NT2/D1 (cell line): ENCODE measurements around the gene C2orf80.
"Not testable (repeated sequence)": the region's sequence is repeated elsewhere in the genome, so short reads cannot be mapped to it uniquely, and the experiment has no call there.

Experiments
- DNase-seq: peaks from one replicate; pipeline ENCODE4 v3.0.0-alpha.2; 2011; ENCODE audit warnings: low read depth, low spot score
- H3K27me3 ChIP-seq: 2 replicates; pipeline ENCODE4 v1.6.0; 2011; ENCODE audit warnings: mild to moderate bottlenecking; ENCODE audit not compliant: insufficient read length, insufficient read depth
- H3K36me3 ChIP-seq: 2 replicates; pipeline ENCODE4 v1.6.1; 2011; ENCODE audit warnings: mild to moderate bottlenecking, low read length, mixed read lengths; ENCODE audit not compliant: insufficient read depth, insufficient read length
- H3K4me1 ChIP-seq: 2 replicates; pipeline ENCODE4 v1.5.1; 2011; ENCODE audit not compliant: insufficient read depth, insufficient read length
- H3K4me3 ChIP-seq: 2 replicates; pipeline ENCODE4 v1.5.1; 2011; ENCODE audit warnings: low read depth; ENCODE audit not compliant: insufficient read length
- H3K9ac ChIP-seq: 2 replicates; pipeline ENCODE4 v1.6.0; 2011; ENCODE audit warnings: low read depth; ENCODE audit not compliant: insufficient read length
- H3K9me3 ChIP-seq: 2 replicates; pipeline ENCODE4 v1.5.1; 2011; ENCODE audit warnings: mild to moderate bottlenecking, low read length; ENCODE audit not compliant: insufficient read depth
- SUZ12 ChIP-seq: IDR thresholded peaks from 2 replicates; pipeline ENCODE4 v1.6.1; 2011; ENCODE audit not compliant: insufficient read length, insufficient read depth; ENCODE audit errors: extremely low read depth
- YY1 ChIP-seq: IDR thresholded peaks from 2 replicates; pipeline ENCODE4 v1.6.1; 2011; ENCODE audit not compliant: insufficient read length, insufficient read depth
- ZNF274 ChIP-seq: IDR thresholded peaks from 2 replicates; pipeline ENCODE4 v1.6.1; 2011; ENCODE audit warnings: mild to moderate bottlenecking, low read depth, low read length

C2orf80 gene

DNA sequence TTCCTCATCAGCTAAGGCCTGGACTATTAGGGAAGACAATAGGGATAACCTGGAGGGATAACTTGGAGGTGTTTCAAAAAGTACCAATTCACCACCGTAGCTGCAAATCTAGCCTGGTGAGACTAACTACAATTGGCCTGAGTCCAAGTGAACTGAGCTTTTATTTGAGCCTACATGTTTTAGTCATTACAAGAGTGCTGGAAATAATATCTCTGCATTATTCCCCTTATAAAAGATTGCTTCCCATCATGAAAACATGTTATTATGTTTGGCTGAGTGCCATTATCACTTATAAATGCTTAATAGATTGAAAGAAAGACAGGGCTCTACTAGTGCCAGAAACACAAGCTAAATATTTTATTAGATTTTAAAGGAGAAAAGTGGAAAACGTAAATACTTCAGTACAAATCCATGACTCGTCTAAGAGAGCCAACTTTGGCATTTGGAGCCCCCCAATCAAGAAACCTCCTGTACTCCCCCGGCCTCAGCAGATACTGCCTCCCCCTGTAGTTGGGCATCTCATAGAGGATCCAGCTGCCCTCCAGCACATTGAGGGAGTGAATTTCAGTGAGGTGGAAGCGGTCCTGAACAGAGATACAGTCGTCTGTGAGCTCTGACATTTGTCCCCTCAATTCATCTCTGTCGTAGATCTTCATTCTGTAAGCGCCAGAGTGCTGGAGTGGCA is 47.4 kb downstream of the C2orf80 start:
- DNase-seq, result no peak
- Histone ChIP-seq H3K27me3 (no peaks in the 10 kb centered on the region), H3K4me3 (no peak overlapping the region), H3K9me3 (no peaks in the 10 kb centered on the region; the same call in 1 of the 2 replicates), H3K4me1 (no peaks in the 10 kb centered on the region), H3K36me3 (no peaks in the 10 kb centered on the region), H3K9ac (no peak overlapping the region)
- TF ChIP-seq YY1 (no peak), SUZ12 (no peak), ZNF274 (no peak)

GRCh38 chr2:208139447-208139846 is 50.4 kb downstream of the C2orf80 start:
- no peak for TF ChIP-seq ZNF274
- no peak for TF ChIP-seq SUZ12
- no peak for TF ChIP-seq YY1
- H3K4me1 ChIP-seq, result peaks cover 3% of the 10 kb centered on the region
- H3K9me3 ChIP-seq, result no peaks in the 10 kb centered on the region; the same call in 1 of the 2 replicates
- H3K9ac ChIP-seq, result no peak overlapping the region
- H3K36me3 ChIP-seq, result no peaks in the 10 kb centered on the region
- no peaks in the 10 kb centered on the region for H3K27me3 ChIP-seq
- H3K4me3 ChIP-seq, result no peak overlapping the region
- no peak for DNase-seq

- not testable (repeated sequence) for H3K9me3 ChIP-seq, H3K36me3 ChIP-seq, H3K27me3 ChIP-seq, H3K4me3 ChIP-seq, H3K9ac ChIP-seq, DNase-seq, H3K4me1 ChIP-seq
Observed at GRCh38 chr2:208138334-208138733, 51.5 kb downstream of the C2orf80 start.

GRCh38 chr2:208136716-208137094 is 53.1 kb downstream of the C2orf80 start:
- peaks cover 3% of the 10 kb centered on the region for H3K4me1 ChIP-seq
- no peak overlapping the region for H3K4me3 ChIP-seq
- H3K9ac ChIP-seq, result no peak overlapping the region
- TF ChIP-seq ZNF274 (no peak), SUZ12 (no peak)
- no peaks in the 10 kb centered on the region for H3K27me3 ChIP-seq
- DNase-seq, result peak; percentile 27
- H3K36me3 ChIP-seq, result no peaks in the 10 kb centered on the region
- H3K9me3 ChIP-seq, result no peaks in the 10 kb centered on the region; the same call in 1 of the 2 replicates

- H3K36me3 ChIP-seq, result no peaks in the 10 kb centered on the region
- H3K9ac ChIP-seq, result no peak overlapping the region
- no peak for DNase-seq
- H3K4me1 ChIP-seq, result peaks cover 3% of the 10 kb centered on the region
- TF ChIP-seq YY1, result no peak
- no peak for TF ChIP-seq SUZ12
- TF ChIP-seq ZNF274, result no peak
- H3K9me3 ChIP-seq, result no peaks in the 10 kb centered on the region; the same call in 1 of the 2 replicates
- no peaks in the 10 kb centered on the region for H3K27me3 ChIP-seq
- H3K4me3 ChIP-seq, result no peak overlapping the region
Observed at GRCh38 chr2:208135794-208136715, 53.8 kb downstream of the C2orf80 start.

DNA sequence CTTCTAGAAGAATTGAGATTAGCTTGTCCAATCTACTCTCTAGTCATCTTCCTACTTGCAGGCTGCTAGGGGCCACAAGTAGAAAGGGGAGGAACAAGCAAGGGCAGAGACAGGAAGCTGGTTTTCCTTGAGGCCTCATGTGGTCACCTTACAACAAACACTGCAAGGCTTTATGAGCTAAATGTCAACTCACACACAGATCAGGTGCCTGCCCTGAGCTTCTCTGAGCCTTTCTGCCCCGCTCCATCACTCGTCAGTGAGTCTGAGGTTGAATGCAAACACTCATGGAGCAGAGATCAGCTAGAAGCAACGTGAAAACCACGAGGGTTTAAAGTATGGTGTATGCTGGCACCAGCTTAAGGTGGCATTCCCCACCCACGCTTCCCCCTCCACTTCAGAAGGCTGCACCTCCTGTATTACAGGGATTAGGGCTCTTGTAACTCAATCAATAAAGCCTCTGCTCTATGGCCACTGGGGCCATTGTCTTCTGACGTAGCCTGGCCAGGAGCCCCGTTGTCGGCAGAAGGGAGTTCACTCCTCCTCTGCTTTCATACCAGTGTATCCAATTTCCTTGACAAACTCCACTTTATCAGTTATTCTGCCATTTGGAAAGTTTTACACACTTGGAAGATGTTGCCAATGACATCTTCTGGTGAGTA is 54.8 kb downstream of the C2orf80 start:
- DNase-seq, result no peak
- TF ChIP-seq ZNF274, result no peak
- Histone ChIP-seq H3K9me3 (no peaks in the 10 kb centered on the region; the same call in 1 of the 2 replicates), H3K9ac (no peak overlapping the region), H3K4me1 (peaks cover 3% of the 10 kb centered on the region), H3K4me3 (no peak overlapping the region), H3K36me3 (no peaks in the 10 kb centered on the region), H3K27me3 (no peaks in the 10 kb centered on the region)

DNA sequence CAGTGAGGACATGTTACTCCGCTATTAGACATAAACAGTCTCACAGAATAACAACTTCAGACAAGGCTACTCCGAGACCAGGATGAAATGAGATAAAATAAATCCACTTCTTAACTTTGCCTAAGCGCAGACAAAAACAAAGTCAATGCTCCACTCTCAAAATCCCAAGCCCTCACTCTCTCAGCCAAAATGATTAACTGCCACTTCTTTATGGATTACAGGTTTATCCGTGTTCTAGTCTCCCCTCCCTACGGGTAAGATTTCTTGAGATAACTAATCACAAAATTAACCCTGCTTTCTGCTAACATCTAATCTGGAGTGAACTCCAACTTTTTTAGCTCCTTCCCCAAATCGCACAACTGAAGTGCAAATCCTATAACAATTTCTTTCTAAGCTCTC is 59.1 kb downstream of the C2orf80 start:
- DNase-seq, result no peak
- H3K9ac ChIP-seq, result no peak overlapping the region
- H3K9me3 ChIP-seq, result no peaks in the 10 kb centered on the region; the same call in 1 of the 2 replicates
- no peaks in the 10 kb centered on the region for H3K27me3 ChIP-seq
- H3K4me3 ChIP-seq, result no peak overlapping the region
- no peak for TF ChIP-seq YY1
- no peak for TF ChIP-seq ZNF274
- no peak for TF ChIP-seq SUZ12
- no peaks in the 10 kb centered on the region for H3K36me3 ChIP-seq
- peaks cover 2% of the 10 kb centered on the region for H3K4me1 ChIP-seq
